WTC11 (cell line): ENCODE data around the gene CENPE. TPM values are rescaled to one million over a fixed set of nuclear protein-coding genes. Genes with fewer than 3 reads are reported as not detected.

Source experiments
- ATAC-seq: fragments of 200-7000 bp; cut with Tn5 transposase; 2 replicates; pipeline ENCODE4 v1.10.0; 2021; ENCODE audit warnings: mild to moderate bottlenecking, moderate library complexity
- CTCF ChIA-PET: fragments of 300-600 bp; sonication (Branson Sonifier 250); formaldehyde crosslinking; loops from one replicate; lab custom pipeline; 2021; ENCODE audit warnings: antibody characterized with exemption; lab: Charles Lee
- POLR2A ChIA-PET: fragments of 350-600 bp; sonication (Branson Sonifier 250); formaldehyde crosslinking; loops from one replicate; lab custom pipeline; 2021; ENCODE audit warnings: antibody characterized with exemption; lab: Charles Lee
- DNase-seq: peaks from one replicate; pipeline ENCODE4 v3.0.0; 2021; ENCODE audit warnings: low spot score
- H3K27ac Mint-ChIP-seq: 2 replicates; pipeline ENCODE4 v1.8.0; 2021; ENCODE audit warnings: mixed read lengths
- H3K27me3 Mint-ChIP-seq: 2 replicates; pipeline ENCODE4 v1.8.0; 2021; ENCODE audit warnings: low read depth, mild to moderate bottlenecking, moderate library complexity, mixed read lengths
- H3K36me3 Mint-ChIP-seq: 2 replicates; pipeline ENCODE4 v1.8.0; 2021; ENCODE audit warnings: mixed read lengths
- H3K4me1 Mint-ChIP-seq: 2 replicates; pipeline ENCODE4 v1.8.0; 2022; ENCODE audit warnings: mixed read lengths
- H3K4me3 Mint-ChIP-seq: 2 replicates; pipeline ENCODE4 v1.8.0; 2021; ENCODE audit warnings: mild to moderate bottlenecking, moderate library complexity, mixed read lengths
- H3K9me3 Mint-ChIP-seq: 2 replicates; pipeline ENCODE4 v1.8.0; 2021; ENCODE audit warnings: mixed read lengths
- AFF4 ChIP-seq: sonication (generic); formaldehyde crosslinking; IDR thresholded peaks from 2 replicates; pipeline ENCODE4 v1.8.1; 2023; ENCODE audit warnings: mild to moderate bottlenecking, missing genetic modification reagents, borderline replicate concordance
- ATF3 ChIP-seq: sonication (generic); formaldehyde crosslinking; conservative IDR thresholded peaks from 2 replicates; pipeline ENCODE4 v1.8.1; 2022; ENCODE audit warnings: mild to moderate bottlenecking, missing genetic modification reagents
- CBFB ChIP-seq: sonication (generic); formaldehyde crosslinking; IDR thresholded peaks from 2 replicates; pipeline ENCODE4 v1.8.1; 2022; ENCODE audit warnings: mild to moderate bottlenecking, low read depth, missing genetic modification reagents
- IRF1 ChIP-seq: sonication (generic); formaldehyde crosslinking; IDR thresholded peaks from 2 replicates; pipeline ENCODE4 v1.8.0; 2023; ENCODE audit warnings: missing genetic modification reagents
- NR1H2 ChIP-seq: sonication (generic); formaldehyde crosslinking; IDR thresholded peaks from 2 replicates; pipeline ENCODE4 v1.9.0; 2021; ENCODE audit warnings: mild to moderate bottlenecking, moderate library complexity, missing genetic modification reagents
- SP1 ChIP-seq: sonication (generic); formaldehyde crosslinking; conservative IDR thresholded peaks from 2 replicates; pipeline ENCODE4 v1.8.1; 2022; ENCODE audit warnings: missing genetic modification reagents
- TCF7 ChIP-seq: sonication (generic); formaldehyde crosslinking; IDR thresholded peaks from 2 replicates; pipeline ENCODE4 v1.8.0; 2022; ENCODE audit warnings: mild to moderate bottlenecking, low read depth, missing genetic modification reagents, moderate library complexity
- ZMAT4 ChIP-seq: fragments of 250-450 bp; sonication (Bioruptor Pico); IDR thresholded peaks from 2 replicates; pipeline ENCODE4 v1.9.0; 2021; ENCODE audit warnings: mild to moderate bottlenecking
- ZNF425 ChIP-seq: fragments of 250-450 bp; sonication (Bioruptor Pico); conservative IDR thresholded peaks from 2 replicates; pipeline ENCODE4 v1.9.0; 2021; ENCODE audit warnings: mild to moderate bottlenecking
- ZNF512 ChIP-seq: sonication (generic); formaldehyde crosslinking; IDR thresholded peaks from 2 replicates; pipeline ENCODE4 v1.8.1; 2022; ENCODE audit warnings: missing genetic modification reagents, borderline replicate concordance
- ZNF671 ChIP-seq: fragments of 250-450 bp; sonication (Bioruptor Pico); IDR thresholded peaks from 2 replicates; pipeline ENCODE4 v1.8.0; 2021; ENCODE audit warnings: mild to moderate bottlenecking
- total RNA-seq: library from RNA; stranded (reverse); gene quantifications from 3 replicates; pipeline ENCODE4 v1.2.3, GENCODE V29; 2021

Gene CENPE
- total RNA-seq, 1 experiment from 2014 or later: 46.6 TPM

- Mint-ChIP-seq H3K27ac (no peak overlapping the region), H3K27me3 (no peaks in the 10 kb centered on the region)
Measured at GRCh38 chr4:103111598-103111997, 86.5 kb downstream of the CENPE start.

More at GRCh38 chr4:103111598-103111997, 86.5 kb downstream of the CENPE start:
- Mint-ChIP-seq H3K4me3 (no peak overlapping the region), H3K9me3 (no peaks in the 10 kb centered on the region), H3K4me1 (no peaks in the 10 kb centered on the region), H3K36me3 (peaks cover 50% of the 10 kb centered on the region)
- ChIA-PET CTCF (no interaction called here), POLR2A (no interaction called here)
- ATAC-seq (no peak), DNase-seq (no peak)
- no peak for TF ChIP-seq CBFB
- no peak for TF ChIP-seq NR1H2 (CRISPR knock-in tag)
- no peak for TF ChIP-seq ATF3
- no peak for TF ChIP-seq TCF7 (CRISPR knock-in tag)
- TF ChIP-seq ZNF671 (CRISPR knock-in tag): no peak
- TF ChIP-seq ZMAT4 (CRISPR knock-in tag): no peak
- no peak for TF ChIP-seq SP1 (CRISPR knock-in tag)
- TF ChIP-seq IRF1 (CRISPR knock-in tag): no peak
- TF ChIP-seq ZNF512 (CRISPR knock-in tag): no peak
- TF ChIP-seq AFF4 (CRISPR knock-in tag): no peak
- no peak for TF ChIP-seq ZNF425 (CRISPR knock-in tag)
